AG08396 (cell line): ENCODE data around the gene CGB2.
"Not testable (repeated sequence)": the region's sequence is repeated elsewhere in the genome, so short reads cannot be mapped to it uniquely, and the experiment has no call there.

ENCODE experiments used
- DNase-seq: peaks from one replicate; pipeline ENCODE4 v3.0.0; 2012; ENCODE audit warnings: low spot score, mixed read lengths

The CGB2 gene

GRCh38 chr19:49067554-49067953, 35.9 kb downstream of the CGB2 start:
- DNase-seq, result no peak

DNA sequence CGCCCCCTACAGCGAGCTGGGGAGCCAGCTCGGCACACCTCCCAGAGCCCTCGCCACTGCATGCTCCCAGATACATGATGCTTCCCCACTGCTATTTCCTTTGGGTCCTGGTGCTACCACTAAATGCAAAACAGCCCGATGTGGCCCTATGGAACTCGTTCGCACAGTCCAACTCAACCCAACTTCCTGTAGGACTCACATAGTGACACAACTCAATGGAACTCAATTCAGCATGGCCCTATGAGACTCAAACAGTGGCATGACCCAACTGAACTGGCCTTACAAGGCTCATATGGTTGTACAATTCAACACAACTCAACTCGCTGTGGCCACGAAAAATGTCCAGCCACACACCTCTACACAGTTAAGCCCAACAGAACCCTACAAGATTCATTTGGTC, 37.3 kb downstream of the CGB2 start:
- DNase-seq, result no peak

GRCh38 chr19:49070416-49070815, 38.7 kb downstream of the CGB2 start:
- no peak for DNase-seq

- DNase-seq, result no peak
Observed at GRCh38 chr19:49071860-49072547, 40.3 kb downstream of the CGB2 start.

GRCh38 chr19:49073514-49074378, 42.1 kb downstream of the CGB2 start:
- no peak for DNase-seq

DNA sequence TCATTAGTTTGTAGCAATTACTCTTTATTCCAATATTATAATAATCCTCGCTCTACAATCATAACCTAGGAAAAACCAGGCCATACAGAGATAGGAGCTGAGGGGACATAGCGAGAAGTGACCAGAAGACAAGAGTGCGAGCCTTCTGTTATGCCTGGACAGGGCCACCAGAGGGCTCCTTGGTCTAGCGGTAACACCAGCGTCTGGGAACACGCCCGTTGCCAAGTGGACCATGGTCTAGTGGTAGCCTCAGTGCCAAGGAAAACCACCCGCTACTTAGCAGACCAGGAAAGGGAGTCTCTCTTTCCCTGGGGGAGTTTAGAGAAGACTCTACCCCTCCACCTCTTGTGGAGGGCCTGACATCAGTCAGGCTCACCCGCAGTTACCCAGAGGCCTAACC, 43.2 kb downstream of the CGB2 start:
- DNase-seq, result not testable (repeated sequence)

DNA sequence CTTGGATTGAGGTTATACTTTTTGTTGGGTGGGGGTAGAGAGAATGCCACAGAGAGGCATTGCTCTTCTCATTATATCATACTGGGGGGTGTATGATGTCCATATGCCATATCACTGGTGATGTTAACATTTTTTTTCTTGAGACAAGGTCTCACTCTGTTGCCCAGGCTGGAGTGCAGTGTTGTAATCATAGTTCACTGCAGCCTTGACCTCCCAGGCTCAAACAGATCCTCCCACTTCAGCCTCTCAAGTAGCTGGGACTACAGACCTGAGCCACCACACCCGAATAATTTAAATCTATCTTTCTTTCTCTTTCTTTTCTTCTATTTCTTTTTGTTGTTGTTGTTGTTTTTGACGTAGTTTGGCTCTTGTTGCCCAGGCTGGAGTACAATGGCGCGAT, 48.7 kb downstream of the CGB2 start:
- no peak for DNase-seq

- no peak for DNase-seq
Observed at GRCh38 chr19:49081273-49081672, 49.6 kb downstream of the CGB2 start.
